AG10803 (cell line): ENCODE results near the gene GOLGA6L10.
"Not testable (repeated sequence)": the region's sequence is repeated elsewhere in the genome, so short reads cannot be mapped to it uniquely, and the experiment has no call there.

Source experiments
- DNase-seq: peaks from one replicate; pipeline ENCODE4 v3.0.0; 2010; ENCODE audit warnings: low read depth
- H3K4me3 ChIP-seq: 2 replicates; pipeline ENCODE4 v1.5.1; 2011; ENCODE audit warnings: mild to moderate bottlenecking, low read length, control low read depth
- TF ChIP-seq, protein P1 (sequence below): conservative IDR thresholded peaks from 2 replicates; pipeline ENCODE4 v1.5.1; 2011; ENCODE audit warnings: mild to moderate bottlenecking, low read length, control low read depth, inconsistent platforms

The GOLGA6L10 gene, protein sequence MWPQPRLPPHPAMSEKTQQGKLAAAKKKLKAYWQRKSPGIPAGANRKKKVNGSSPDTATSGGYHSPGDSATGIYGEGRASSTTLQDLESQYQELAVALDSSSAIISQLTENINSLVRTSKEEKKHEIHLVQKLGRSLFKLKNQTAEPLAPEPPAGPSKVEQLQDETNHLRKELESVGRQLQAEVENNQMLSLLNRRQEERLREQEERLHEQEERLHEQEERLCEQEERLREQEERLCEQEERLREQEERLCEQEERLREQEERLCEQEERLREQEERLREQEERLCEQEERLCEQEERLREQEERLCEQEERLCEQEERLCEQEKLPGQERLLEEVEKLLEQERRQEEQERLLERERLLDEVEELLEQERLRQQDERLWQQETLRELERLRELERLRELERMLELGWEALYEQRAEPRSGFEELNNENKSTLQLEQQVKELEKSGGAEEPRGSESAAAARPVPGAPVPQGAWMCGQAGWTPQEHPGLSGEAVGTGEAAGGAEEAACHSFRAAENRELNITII

GRCh38 chr15:82349375-82349774, at the start of gene GOLGA6L10:
GOLGA6L10 (minus strand) TSS chr15:82349475; CDS start chr15:82349375, 100 bp downstream.
- DNase-seq, H3K4me3 ChIP-seq: not testable (repeated sequence)

DNA sequence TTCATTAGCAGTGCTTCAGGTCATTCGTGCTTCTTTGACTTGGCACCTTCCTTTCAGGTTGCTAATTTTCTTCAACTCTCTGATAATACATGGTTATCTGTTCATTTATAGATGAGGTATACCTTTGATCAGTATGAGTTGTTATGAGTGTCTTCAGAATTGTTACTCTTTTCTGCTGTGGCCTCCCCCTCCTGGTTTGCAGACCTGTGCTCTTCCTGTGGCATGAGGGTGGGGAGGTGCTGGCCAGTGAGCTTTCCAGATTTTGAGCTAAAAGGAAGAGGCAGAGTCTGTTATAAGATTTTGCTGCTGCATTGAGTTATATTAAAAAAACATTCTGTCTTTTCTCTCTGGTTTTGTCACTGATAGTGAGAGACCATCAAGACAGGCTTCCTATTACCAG, 49.5 kb upstream of the GOLGA6L10 start:
- no peak for DNase-seq
- TF ChIP-seq, protein P1, sequence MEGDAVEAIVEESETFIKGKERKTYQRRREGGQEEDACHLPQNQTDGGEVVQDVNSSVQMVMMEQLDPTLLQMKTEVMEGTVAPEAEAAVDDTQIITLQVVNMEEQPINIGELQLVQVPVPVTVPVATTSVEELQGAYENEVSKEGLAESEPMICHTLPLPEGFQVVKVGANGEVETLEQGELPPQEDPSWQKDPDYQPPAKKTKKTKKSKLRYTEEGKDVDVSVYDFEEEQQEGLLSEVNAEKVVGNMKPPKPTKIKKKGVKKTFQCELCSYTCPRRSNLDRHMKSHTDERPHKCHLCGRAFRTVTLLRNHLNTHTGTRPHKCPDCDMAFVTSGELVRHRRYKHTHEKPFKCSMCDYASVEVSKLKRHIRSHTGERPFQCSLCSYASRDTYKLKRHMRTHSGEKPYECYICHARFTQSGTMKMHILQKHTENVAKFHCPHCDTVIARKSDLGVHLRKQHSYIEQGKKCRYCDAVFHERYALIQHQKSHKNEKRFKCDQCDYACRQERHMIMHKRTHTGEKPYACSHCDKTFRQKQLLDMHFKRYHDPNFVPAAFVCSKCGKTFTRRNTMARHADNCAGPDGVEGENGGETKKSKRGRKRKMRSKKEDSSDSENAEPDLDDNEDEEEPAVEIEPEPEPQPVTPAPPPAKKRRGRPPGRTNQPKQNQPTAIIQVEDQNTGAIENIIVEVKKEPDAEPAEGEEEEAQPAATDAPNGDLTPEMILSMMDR = no peak
- no peak overlapping the region for H3K4me3 ChIP-seq

GRCh38 chr15:82397817-82398216, 48.5 kb upstream of the GOLGA6L10 start:
- no peak for DNase-seq
- TF ChIP-seq, protein P1 = no peak
- H3K4me3 ChIP-seq = no peak overlapping the region

DNA sequence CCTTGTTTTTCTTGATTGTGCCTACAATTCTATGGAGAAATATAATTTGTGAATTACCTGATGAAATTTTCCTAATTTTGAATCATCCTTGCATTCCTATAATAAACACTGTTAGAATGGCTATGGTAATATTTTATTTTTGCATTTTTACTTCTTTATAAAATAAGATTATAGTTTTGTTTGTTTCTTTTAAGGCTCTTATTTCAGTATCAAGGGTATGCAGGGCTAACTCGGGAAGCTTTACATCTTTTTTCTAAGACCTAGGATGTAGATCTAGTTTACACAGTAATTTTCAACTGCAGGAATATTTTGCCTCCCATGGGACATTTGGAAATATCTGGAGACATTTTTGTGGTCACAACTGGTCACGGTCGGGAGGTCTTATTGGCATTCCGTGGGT, 46.5 kb upstream of the GOLGA6L10 start:
- not testable (repeated sequence) for H3K4me3 ChIP-seq
- DNase-seq = peak; percentile 11

DNA sequence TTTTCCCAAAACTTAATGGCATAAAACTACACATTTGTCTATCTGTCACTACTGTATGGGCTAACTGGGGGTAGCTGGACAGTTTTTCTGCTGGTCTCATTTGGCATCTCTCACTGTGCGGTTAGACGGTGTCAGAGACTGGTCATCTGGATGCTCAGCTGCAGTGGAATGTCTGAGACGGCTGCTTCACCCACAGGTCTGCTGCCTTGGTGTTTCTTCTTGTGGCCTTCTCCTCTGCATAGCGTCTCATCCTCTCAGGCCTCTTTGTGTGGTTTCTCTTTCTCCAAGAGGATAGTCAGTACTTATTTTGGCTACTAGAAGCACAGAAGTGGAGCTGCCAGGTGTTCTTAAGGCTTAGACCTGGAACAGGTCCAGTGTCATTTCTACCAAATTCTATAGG, 44.4 kb upstream of the GOLGA6L10 start:
- DNase-seq = peak; percentile 72
- TF ChIP-seq, protein P1 = no peak
- H3K4me3 ChIP-seq = no peak overlapping the region

DNA sequence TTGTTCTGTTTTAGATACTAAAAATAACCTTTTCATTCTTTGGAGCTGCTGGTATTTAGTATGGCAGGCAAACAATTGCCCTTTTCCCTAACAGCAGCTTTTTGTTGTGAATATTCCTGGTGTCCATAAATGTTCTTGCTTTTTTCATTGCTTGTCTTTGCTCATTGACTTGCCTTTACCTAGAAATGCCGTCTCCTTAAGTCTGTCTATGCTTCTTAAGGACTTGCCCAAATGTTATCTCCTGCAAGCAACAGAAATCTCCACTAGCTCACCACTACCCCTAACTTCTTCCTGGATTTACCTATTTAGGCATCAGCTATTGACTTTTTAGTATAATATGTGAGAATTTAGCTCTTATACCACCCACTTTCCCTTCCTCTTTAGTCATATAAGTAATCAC, 42.8 kb upstream of the GOLGA6L10 start:
- not testable (repeated sequence) for DNase-seq, H3K4me3 ChIP-seq

GRCh38 chr15:82390152-82390551, 40.9 kb upstream of the GOLGA6L10 start:
- not testable (repeated sequence) for H3K4me3 ChIP-seq, DNase-seq

- not testable (repeated sequence) for DNase-seq, H3K4me3 ChIP-seq
Measured at GRCh38 chr15:82387209-82387608, 37.9 kb upstream of the GOLGA6L10 start.

DNA sequence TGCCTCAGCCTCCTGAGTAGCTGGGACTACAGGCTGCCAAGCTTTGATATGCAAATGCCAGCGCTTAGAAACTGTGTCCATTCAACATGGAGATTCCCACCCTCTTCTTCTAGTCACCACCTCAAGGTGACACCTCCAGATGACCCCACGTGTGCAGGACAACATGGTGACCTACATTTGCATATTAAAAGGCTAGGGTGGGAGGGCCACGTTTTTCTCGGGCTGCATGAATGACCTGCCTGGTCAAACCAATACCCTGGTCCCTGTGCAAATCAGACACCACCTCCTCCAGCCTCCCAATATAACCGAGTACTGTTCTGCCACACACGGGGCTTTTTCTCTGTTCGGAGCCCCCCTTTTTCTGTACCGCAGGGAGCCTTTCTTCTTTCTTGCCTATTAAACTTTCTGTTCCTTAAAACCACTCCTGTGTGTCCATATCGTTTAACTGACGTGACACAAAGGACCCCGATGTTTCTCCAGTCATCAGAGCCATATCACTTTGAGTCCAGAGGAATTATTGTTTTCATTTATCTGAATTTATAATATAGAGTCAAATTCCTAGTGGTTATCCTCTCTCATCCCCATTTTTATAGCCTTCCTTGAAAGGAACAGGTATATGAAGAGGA, 32.2 kb upstream of the GOLGA6L10 start:
- H3K4me3 ChIP-seq, DNase-seq: not testable (repeated sequence)

- not testable (repeated sequence) for DNase-seq, H3K4me3 ChIP-seq
- TF ChIP-seq, protein P1 = peak; percentile 24
Measured at GRCh38 chr15:82379552-82379951, 30.3 kb upstream of the GOLGA6L10 start.

- H3K4me3 ChIP-seq = not testable (repeated sequence)
- DNase-seq = peak; percentile 18
Measured at GRCh38 chr15:82373661-82374060, 24.4 kb upstream of the GOLGA6L10 start.
